CD14-positive monocyte (primary cell): ENCODE data around the gene ZNF318. TPM values are rescaled to one million over a fixed set of nuclear protein-coding genes. Genes with fewer than 3 reads are reported as not detected.
A peak's percentile ranks its signal among the peaks of the same experiment; 100 is the strongest.

Experiments used
- DNase-seq, 3 donors: peaks; one replicate each; pipeline ENCODE4 v3.0.0-alpha.2; 2011 to 2022
- H2AFZ ChIP-seq: 2 replicates; pipeline ENCODE4 v1.6.0; 2012; ENCODE audit warnings: mild to moderate bottlenecking, low read depth, low read length, inconsistent platforms; ENCODE audit not compliant: insufficient read depth, poor library complexity, severe bottlenecking
- H3K27ac ChIP-seq, 2 donors: 1 replicate in 1 of 2; 2 replicates in 1 of 2; pipeline ENCODE4 v1.5.1; 2012 to 2013; ENCODE audit warnings: low read length in 2 of 2, control low read depth in 1 of 2, inconsistent platforms in 1 of 2, low read depth in 1 of 2, mild to moderate bottlenecking in 1 of 2
- H3K27me3 ChIP-seq, 2 donors: one replicate each; pipeline versions ENCODE4 v1.6.0 to v1.6.1; 2011 to 2013; ENCODE audit warnings: low read length in 2 of 2; ENCODE audit not compliant: control insufficient read depth in 2 of 2, insufficient read depth in 2 of 2
- H3K36me3 ChIP-seq, 2 donors: replicated peaks in 1 of 2; 1 replicate in 1 of 2; 2 replicates in 1 of 2; pipeline versions ENCODE4 v1.5.1 to v1.6.1; 2012 to 2013; ENCODE audit warnings: low read length in 2 of 2, control low read depth in 1 of 2, inconsistent platforms in 1 of 2, mild to moderate bottlenecking in 1 of 2; ENCODE audit not compliant: insufficient read depth in 2 of 2, control insufficient read depth in 1 of 2
- H3K4me1 ChIP-seq, 2 donors: 1 replicate in 1 of 2; 2 replicates in 1 of 2; pipeline versions ENCODE4 v1.5.1 to v1.6.1; 2012 to 2013; ENCODE audit warnings: low read length in 2 of 2, control low read depth in 1 of 2, inconsistent platforms in 1 of 2, mild to moderate bottlenecking in 1 of 2, moderate library complexity in 1 of 2; ENCODE audit not compliant: insufficient read depth in 2 of 2, control insufficient read depth in 1 of 2
- H3K4me2 ChIP-seq: replicated peaks from 2 replicates; pipeline ENCODE3; 2012; ENCODE audit warnings: low read length, moderate library complexity, mild to moderate bottlenecking; ENCODE audit not compliant: poor library complexity, severe bottlenecking; ENCODE audit errors: extremely low read depth
- H3K4me3 ChIP-seq, 3 experiments: fragments of 200-600 bp in 1 of 3; sonication (generic) in 1 of 3; replicated peaks in 1 of 3; 1 replicate in 2 of 3; 2 replicates in 1 of 3; pipeline ENCODE4 v1.5.1; 2011 to 2013; ENCODE audit warnings: low read length in 3 of 3, mild to moderate bottlenecking in 3 of 3, control low read depth in 2 of 3, low read depth in 2 of 3, inconsistent platforms in 1 of 3, moderate library complexity in 1 of 3
- H3K79me2 ChIP-seq: 2 replicates; pipeline ENCODE4 v1.6.0; 2012; ENCODE audit warnings: mild to moderate bottlenecking, control low read depth, inconsistent platforms, low read length, moderate library complexity; ENCODE audit not compliant: insufficient read depth
- H3K9ac ChIP-seq: 2 replicates; pipeline ENCODE4 v1.6.0; 2017; ENCODE audit warnings: low read length, mild to moderate bottlenecking; ENCODE audit not compliant: insufficient read depth, poor library complexity, severe bottlenecking
- H3K9me3 ChIP-seq, 2 donors: replicated peaks in 1 of 2; 1 replicate in 1 of 2; 2 replicates in 1 of 2; pipeline versions ENCODE4 v1.5.1 to v1.6.1; 2012 to 2013; ENCODE audit warnings: low read length in 2 of 2, control low read depth in 1 of 2; ENCODE audit not compliant: control insufficient read depth in 1 of 2, insufficient read depth in 1 of 2
- H4K20me1 ChIP-seq: 2 replicates; pipeline ENCODE4 v1.6.0; 2012; ENCODE audit warnings: mild to moderate bottlenecking, low read length, control low read depth, moderate library complexity; ENCODE audit not compliant: insufficient read depth
- H3K27ac Mint-ChIP-seq, 7 donors: one replicate each; pipeline ENCODE4 v1.8.0; 2020; ENCODE audit warnings: mild to moderate bottlenecking in 7 of 7, mixed read lengths in 7 of 7, moderate library complexity in 6 of 7, inconsistent platforms in 2 of 7
- H3K27me3 Mint-ChIP-seq, 3 donors: one replicate each; pipeline ENCODE4 v1.8.0; 2021 to 2022; ENCODE audit warnings: low read depth in 3 of 3, mild to moderate bottlenecking in 3 of 3, mixed read lengths in 3 of 3, moderate library complexity in 3 of 3, inconsistent platforms in 1 of 3
- H3K36me3 Mint-ChIP-seq, 2 donors: one replicate each; pipeline ENCODE4 v1.8.0; 2020; ENCODE audit warnings: mixed read lengths in 2 of 2, inconsistent platforms in 1 of 2, mild to moderate bottlenecking in 1 of 2
- H3K4me1 Mint-ChIP-seq: one replicate; pipeline ENCODE4 v1.8.0; 2020; ENCODE audit warnings: mild to moderate bottlenecking, mixed read lengths
- H3K4me3 Mint-ChIP-seq, 2 donors: one replicate each; pipeline ENCODE4 v1.8.0; 2020; ENCODE audit warnings: mild to moderate bottlenecking in 2 of 2, mixed read lengths in 2 of 2, moderate library complexity in 1 of 2
- H3K9me3 Mint-ChIP-seq, 7 donors: one replicate each; pipeline ENCODE4 v1.8.0; 2020 to 2022; ENCODE audit warnings: mixed read lengths in 7 of 7, mild to moderate bottlenecking in 6 of 7, moderate library complexity in 6 of 7, inconsistent platforms in 2 of 7
- CTCF ChIP-seq: fragments of 200-600 bp; IDR thresholded peaks from one replicate; pipeline ENCODE4 v1.8.0; 2022; ENCODE audit warnings: antibody characterized with exemption, mild to moderate bottlenecking
- WGBS: methylation state at CpG from one replicate; pipeline ENCODE4 v1.1.5; 2013; ENCODE audit warnings: missing lambda C conversion rate; ENCODE audit not compliant: insufficient coverage; 5-methylcytosine and 5-hydroxymethylcytosine counted together
- intact Hi-C, 2 donors: fragments of 100-400 bp; cut with micrococcal nuclease; formaldehyde crosslinking; loops; one replicate each; pipeline versions ENCODE4 v1.15.0 to v1.15.1; 2023
- polyA plus RNA-seq, 3 donors: library from polyadenylated mRNA; depleted of rRNA in 1 of 3; unstranded in 2 of 3; stranded (reverse) in 1 of 3; fragments of 300-500 nt in 2 of 3; fragments of >200 nt in 1 of 3; fragmentation: Illumina TruSeq in 2 of 3; gene quantifications; 1 replicate in 2 of 3; 2 replicates in 1 of 3; pipeline ENCODE4 v1.2.3, GENCODE V29; 2012 to 2021

The ZNF318 gene
- polyA plus RNA-seq, 3 donors: 3.2 to 19.4 (median 3.6) TPM

GRCh38 chr6:43302126-43302525 is 67.3 kb downstream of the ZNF318 start:
- Histone ChIP-seq H3K9me3 (no peaks in the 10 kb centered on the region), H3K79me2 (no peaks in the 10 kb centered on the region), H3K27ac (no peak overlapping the region), H3K4me1 (no peaks in the 10 kb centered on the region), H2AFZ (no peak overlapping the region), H3K27me3 (peaks cover 0 to 3% of the 10 kb centered on the region in 2 donors), H3K36me3 (no peaks in the 10 kb centered on the region), H3K4me2 (no peak overlapping the region), H3K4me3 (no peak overlapping the region), H3K9ac (no peak overlapping the region), H4K20me1 (no peaks in the 10 kb centered on the region)
- peaks cover 5 to 14% (median 9%) of the 10 kb centered on the region in 3 donors for H3K27me3 Mint-ChIP-seq
- H3K4me1 Mint-ChIP-seq: peaks cover 8% of the 10 kb centered on the region
- H3K9me3 Mint-ChIP-seq: no peaks in the 10 kb centered on the region
- intact Hi-C loops: no loop called here
- TF ChIP-seq CTCF: no peak
- H3K4me3 Mint-ChIP-seq: no peak overlapping the region
- no peak for DNase-seq
- H3K36me3 Mint-ChIP-seq: no peaks in the 10 kb centered on the region
- 94% methylated on average over 17 of the region's 19 CpGs for WGBS
- peak overlapping the region in 1 of 7 donors; percentile 10 for H3K27ac Mint-ChIP-seq

- peaks cover 7 to 12% (median 11%) of the 10 kb centered on the region in 3 donors for H3K27me3 Mint-ChIP-seq
These were observed 68.2 kb downstream of the ZNF318 start for GRCh38 chr6:43301081-43301870.

More at GRCh38 chr6:43301081-43301870, 68.2 kb downstream of the ZNF318 start:
- H3K4me1 Mint-ChIP-seq: peaks cover 4% of the 10 kb centered on the region
- no peaks in the 10 kb centered on the region for H3K9me3 ChIP-seq
- 92% methylated on average over 6 of the region's 15 CpGs for WGBS
- no peaks in the 10 kb centered on the region for H3K36me3 ChIP-seq
- H3K9me3 Mint-ChIP-seq: no peaks in the 10 kb centered on the region
- H3K27me3 ChIP-seq: peaks cover 0 to 3% of the 10 kb centered on the region in 2 donors
- intact Hi-C loops: no loop called here
- no peaks in the 10 kb centered on the region for H4K20me1 ChIP-seq
- H3K36me3 Mint-ChIP-seq: no peaks in the 10 kb centered on the region
- no peak overlapping the region for H3K9ac ChIP-seq
- no peaks in the 10 kb centered on the region for H3K4me1 ChIP-seq
- H3K27ac ChIP-seq: no peak overlapping the region
- no peak overlapping the region for H2AFZ ChIP-seq
- H3K4me2 ChIP-seq: no peak overlapping the region
- H3K27ac Mint-ChIP-seq: no peak overlapping the region
- TF ChIP-seq CTCF: no peak
- no peak overlapping the region for H3K4me3 Mint-ChIP-seq
- H3K4me3 ChIP-seq: no peak overlapping the region
- DNase-seq: no peak
- H3K79me2 ChIP-seq: no peaks in the 10 kb centered on the region
